B cell (primary cell): ENCODE data around the gene EHBP1L1. TPM values are rescaled to one million over a fixed set of nuclear protein-coding genes. Genes with fewer than 3 reads are reported as not detected.
A peak's percentile ranks its signal among the peaks of the same experiment; 100 is the strongest.

Source experiments
- ATAC-seq: fragments of 200-7000 bp; cut with Tn5 transposase; one replicate; pipeline ENCODE4 v1.10.0; 2021; ENCODE audit warnings: low read depth, mild to moderate bottlenecking, moderate number of reproducible peaks, moderate library complexity
- CTCF ChIA-PET: fragments of 350-600 bp; sonication (Branson Sonifier 250); formaldehyde crosslinking; loops from one replicate; lab custom pipeline; 2021; ENCODE audit warnings: antibody characterized with exemption, inconsistent platforms; lab: Charles Lee
- POLR2A ChIA-PET: fragments of 350-600 bp; sonication (Branson Sonifier 250); formaldehyde crosslinking; loops from one replicate; lab custom pipeline; 2021; ENCODE audit warnings: antibody characterized with exemption; lab: Charles Lee
- DNase-seq: peaks from one replicate; pipeline ENCODE4 v3.0.0; 2013
- H2AFZ ChIP-seq: 2 replicates; pipeline ENCODE4 v1.6.1; 2012; ENCODE audit warnings: mild to moderate bottlenecking, low read depth, low read length; ENCODE audit not compliant: insufficient read depth, poor library complexity, severe bottlenecking
- H3K27ac ChIP-seq, 2 donors: 1 replicate in 1 of 2; 2 replicates in 1 of 2; pipeline ENCODE4 v1.5.1; 2012 to 2013; ENCODE audit warnings: low read length in 2 of 2, mild to moderate bottlenecking in 2 of 2, moderate library complexity in 1 of 2
- H3K27me3 ChIP-seq, 4 experiments: fragments of 200-600 bp in 1 of 4; sonication (generic) in 1 of 4; replicated peaks in 1 of 4; 1 replicate in 2 of 4; 2 replicates in 2 of 4; pipeline versions ENCODE4 v1.6.1 to v1.7.0; 2013 to 2016; ENCODE audit warnings: low read length in 3 of 4, mild to moderate bottlenecking in 2 of 4, mixed read lengths in 1 of 4, moderate library complexity in 1 of 4; ENCODE audit not compliant: insufficient read depth in 4 of 4, control insufficient read depth in 3 of 4; ENCODE audit errors: control extremely low read depth in 1 of 4
- H3K36me3 ChIP-seq, 2 experiments: replicated peaks in 1 of 2; 1 replicate in 1 of 2; 2 replicates in 1 of 2; pipeline versions ENCODE4 v1.6.1 to v1.7.1; 2013; ENCODE audit warnings: low read length in 1 of 2; ENCODE audit not compliant: insufficient read depth in 2 of 2, control insufficient read depth in 1 of 2; ENCODE audit errors: control extremely low read depth in 1 of 2, extremely low read depth in 1 of 2
- H3K4me1 ChIP-seq, 2 donors: fragments of 200-600 bp in 1 of 2; sonication (generic) in 1 of 2; 1 replicate in 1 of 2; 2 replicates in 1 of 2; pipeline versions ENCODE4 v1.5.1 to v1.6.1; 2013 to 2017; ENCODE audit warnings: low read length in 2 of 2; ENCODE audit not compliant: control insufficient read depth in 2 of 2, insufficient read depth in 2 of 2
- H3K4me2 ChIP-seq: replicated peaks from 2 replicates; pipeline ENCODE3; 2012; ENCODE audit warnings: mild to moderate bottlenecking, low read depth, low read length; ENCODE audit not compliant: poor library complexity, severe bottlenecking
- H3K4me3 ChIP-seq, 5 experiments: fragments of 200-600 bp in 1 of 5; sonication (generic) in 1 of 5; 1 replicate in 3 of 5; 2 replicates in 2 of 5; pipeline versions ENCODE4 v1.5.1 to v1.7.0; 2011 to 2016; ENCODE audit warnings: low read length in 4 of 5, mild to moderate bottlenecking in 4 of 5, low read depth in 2 of 5, control low read depth in 1 of 5, moderate library complexity in 1 of 5; ENCODE audit not compliant: insufficient read depth in 1 of 5; ENCODE audit errors: control extremely low read depth in 1 of 5, extremely low read depth in 1 of 5
- H3K79me2 ChIP-seq: fragments of 200-600 bp; sonication (generic); one replicate; pipeline ENCODE4 v1.6.0; 2016; ENCODE audit warnings: low read length; ENCODE audit not compliant: control insufficient read depth, insufficient read depth
- H3K9ac ChIP-seq: fragments of 200-600 bp; sonication (generic); 2 replicates; pipeline ENCODE4 v1.6.1; 2017; ENCODE audit warnings: mild to moderate bottlenecking, low read length, moderate library complexity
- H3K9me3 ChIP-seq, 3 donors: one replicate each; pipeline versions ENCODE4 v1.6.1 to v1.7.1; 2013; ENCODE audit warnings: low read length in 2 of 3; ENCODE audit not compliant: control insufficient read depth in 2 of 3, insufficient read depth in 1 of 3; ENCODE audit errors: control extremely low read depth in 1 of 3
- H4K20me1 ChIP-seq: 2 replicates; pipeline ENCODE4 v1.6.0; 2012; ENCODE audit warnings: mild to moderate bottlenecking, low read length; ENCODE audit not compliant: insufficient read depth, control insufficient read depth, poor library complexity, severe bottlenecking
- H3K27ac Mint-ChIP-seq: one replicate; pipeline ENCODE4 v1.8.0; 2021; ENCODE audit warnings: mixed read lengths
- H3K27me3 Mint-ChIP-seq: one replicate; pipeline ENCODE4 v1.8.0; 2021; ENCODE audit warnings: mixed read lengths
- H3K4me1 Mint-ChIP-seq: one replicate; pipeline ENCODE4 v1.8.0; 2021; ENCODE audit warnings: mixed read lengths
- H3K4me3 Mint-ChIP-seq: one replicate; pipeline ENCODE4 v1.8.0; 2021; ENCODE audit warnings: mixed read lengths
- H3K9me3 Mint-ChIP-seq: one replicate; pipeline ENCODE4 v1.8.0; 2022; ENCODE audit warnings: mixed read lengths; ENCODE audit not compliant: insufficient read depth
- CTCF ChIP-seq: fragments of 200-600 bp; IDR thresholded peaks from one replicate; pipeline ENCODE4 v1.8.0; 2022; ENCODE audit warnings: antibody characterized with exemption, mild to moderate bottlenecking
- EZH2 ChIP-seq: IDR thresholded peaks from 2 replicates; pipeline ENCODE4 v1.6.1; 2012; ENCODE audit warnings: borderline replicate concordance, low read depth, mild to moderate bottlenecking, moderate library complexity, low read length; ENCODE audit not compliant: insufficient read depth, poor library complexity, severe bottlenecking
- WGBS: methylation state at CpG from one replicate; pipeline ENCODE4 v1.1.5; 2013; ENCODE audit warnings: missing lambda C conversion rate; ENCODE audit not compliant: insufficient coverage; 5-methylcytosine and 5-hydroxymethylcytosine counted together
- intact Hi-C: fragments of 100-400 bp; cut with micrococcal nuclease; formaldehyde crosslinking; loops from one replicate; pipeline ENCODE4 v1.10.0; 2022
- polyA plus RNA-seq: library from polyadenylated mRNA; depleted of rRNA; stranded (reverse); fragments of >200 nt; gene quantifications from 2 replicates; pipeline ENCODE4 v1.2.3, GENCODE V29; 2012
- total RNA-seq, 2 donors: library from RNA; stranded (reverse); fragments of 120-200 nt in 1 of 2; gene quantifications; 1 replicate in 1 of 2; 2 replicates in 1 of 2; pipeline versions ENCODE4 v1.2.3 to v1.2.4, GENCODE V29; 2013 to 2022

EHBP1L1 gene
- total and polyA plus RNA-seq, 2 donors (not counting 1 experiment from before 2014, with no cell fraction given) = 202 to 279 TPM

GRCh38 chr11:65538915-65539743, 36.7 kb upstream of the EHBP1L1 start:
- Histone ChIP-seq H2AFZ (peak overlapping the region; percentile 80), H3K9ac (peak overlapping the region; percentile 73), H3K4me1 (peaks cover 12 to 17% of the 10 kb centered on the region in 2 donors), H3K27me3 (no peaks in the 10 kb centered on the region), H3K9me3 (no peaks in the 10 kb centered on the region), H3K4me3 (peak overlapping the region in 2 of 5 experiments; percentile 84 to 86), H4K20me1 (peaks cover 7% of the 10 kb centered on the region), H3K36me3 (peaks cover 2 to 24% of the 10 kb centered on the region in 2 experiments), H3K27ac (peak overlapping the region in 1 of 2 donors; percentile 85), H3K4me2 (peak overlapping the region; percentile 97), H3K79me2 (no peaks in the 10 kb centered on the region)
- Mint-ChIP-seq H3K27ac (peak overlapping the region; percentile 15), H3K9me3 (no peaks in the 10 kb centered on the region), H3K4me1 (peaks cover 17% of the 10 kb centered on the region), H3K4me3 (peak overlapping the region; percentile 50), H3K27me3 (no peaks in the 10 kb centered on the region)
- WGBS = 95% methylated on average over 89 of the region's 92 CpGs
- no peak for ATAC-seq
- ChIA-PET POLR2A (interaction anchor here (1.1 to 3.2 kb wide), 10 partner anchors 14 to 117 kb away, joined by 3 to 53 read pairs (median 13); partner anchors contain the start of genes EHBP1L1, FAM89B, MAP3K11 and NEAT1), CTCF (interaction anchor here (1.1 to 9.2 kb wide), 16 partner anchors 10 to 101 kb away, joined by 3 to 144 read pairs (median 9); partner anchors contain the start of genes EHBP1L1, FAM89B, KCNK7 and MALAT1)
- intact Hi-C loops = no loop called here
- no peak for TF ChIP-seq EZH2
- TF ChIP-seq CTCF = no peak
- no peak for DNase-seq
